H1 (cell line): ENCODE results near the gene SLC25A40. TPM values are rescaled to one million over a fixed set of nuclear protein-coding genes. Genes with fewer than 3 reads are reported as not detected.

Experiments
- CTCF ChIA-PET: fragments of 300-600 bp; sonication (Branson Sonifier 250); formaldehyde crosslinking; loops from one replicate; lab custom pipeline; 2021; ENCODE audit not compliant: partially characterized antibody; lab: Charles Lee
- POLR2A ChIA-PET: fragments of 300-600 bp; sonication (Branson Sonifier 250); formaldehyde crosslinking; loops from one replicate; lab custom pipeline; 2021; ENCODE audit warnings: inconsistent platforms; ENCODE audit not compliant: partially characterized antibody; lab: Charles Lee
- DNase-seq, 2 experiments: peaks; one replicate each; pipeline versions ENCODE4 v3.0.0 to v3.0.0-alpha.2; 2010 to 2022; ENCODE audit warnings: low spot score in 2 of 2, low read depth in 1 of 2, mixed read lengths in 1 of 2
- FAIRE-seq: peaks from 2 replicates; lab custom pipeline; 2011; peaks lifted over from hg19 to GRCh38; lab: Jason Lieb, UNC
- H2AFZ ChIP-seq: 2 replicates; pipeline ENCODE4 v1.8.1; 2012; ENCODE audit warnings: low read length, inconsistent platforms
- H2AK5ac ChIP-seq: 2 replicates; pipeline ENCODE4 v1.6.1; 2013; ENCODE audit warnings: low read depth, low read length
- H2BK120ac ChIP-seq: replicated peaks from 2 replicates; pipeline ENCODE3; 2013; ENCODE audit warnings: low read depth, low read length, inconsistent platforms
- H2BK12ac ChIP-seq: 2 replicates; pipeline ENCODE4 v1.6.1; 2013; ENCODE audit warnings: low read depth, low read length
- H2BK15ac ChIP-seq: 2 replicates; pipeline ENCODE4 v1.6.1; 2013; ENCODE audit warnings: low read length
- H2BK20ac ChIP-seq: 2 replicates; pipeline ENCODE4 v1.6.1; 2013; ENCODE audit warnings: low read length
- H2BK5ac ChIP-seq: 2 replicates; pipeline ENCODE4 v1.6.1; 2013; ENCODE audit warnings: low read depth, low read length
- H3K14ac ChIP-seq: 2 replicates; pipeline ENCODE4 v1.6.1; 2013; ENCODE audit warnings: inconsistent platforms; ENCODE audit not compliant: insufficient read length
- H3K18ac ChIP-seq: 2 replicates; pipeline ENCODE4 v1.6.1; 2013; ENCODE audit warnings: low read length; ENCODE audit errors: extremely low read depth
- H3K23ac ChIP-seq: 2 replicates; pipeline ENCODE4 v1.6.1; 2013; ENCODE audit warnings: inconsistent platforms; ENCODE audit not compliant: insufficient read length
- H3K23me2 ChIP-seq: 2 replicates; pipeline ENCODE4 v1.6.1; 2013; ENCODE audit warnings: low read depth, low read length
- H3K27ac ChIP-seq: 2 replicates; pipeline ENCODE4 v1.6.1; 2011; ENCODE audit warnings: low read depth, low read length, inconsistent platforms
- H3K27me3 ChIP-seq, 4 experiments: replicated peaks in 1 of 4; 1 replicate in 1 of 4; 2 replicates in 3 of 4; pipeline versions ENCODE4 v1.6.1 to v1.8.1; 2011 to 2013; ENCODE audit warnings: low read length in 3 of 4, mild to moderate bottlenecking in 3 of 4, inconsistent platforms in 2 of 4, mixed read lengths in 2 of 4, moderate library complexity in 1 of 4; ENCODE audit not compliant: control insufficient read depth in 3 of 4, insufficient read depth in 3 of 4; ENCODE audit errors: extremely low read depth in 1 of 4
- H3K36me3 ChIP-seq, 4 experiments: 2 replicates each; pipeline versions ENCODE4 v1.6.1 to v1.8.1; 2011 to 2013; ENCODE audit warnings: mild to moderate bottlenecking in 4 of 4, low read length in 3 of 4, moderate library complexity in 2 of 4, control low read depth in 1 of 4, inconsistent platforms in 1 of 4; ENCODE audit not compliant: insufficient read depth in 4 of 4, control insufficient read depth in 2 of 4
- H3K4ac ChIP-seq: replicated peaks from 2 replicates; pipeline ENCODE3; 2013; ENCODE audit warnings: low read length, low read depth, mixed read lengths, inconsistent platforms; ENCODE audit not compliant: insufficient read length
- H3K4me1 ChIP-seq, 4 experiments: replicated peaks in 1 of 4; 1 replicate in 1 of 4; 2 replicates in 3 of 4; pipeline versions ENCODE4 v1.6.1 to v1.8.1; 2011 to 2013; ENCODE audit warnings: low read length in 3 of 4, inconsistent platforms in 2 of 4, mixed read lengths in 1 of 4; ENCODE audit not compliant: insufficient read depth in 4 of 4, control insufficient read depth in 3 of 4
- H3K4me2 ChIP-seq, 2 experiments: 2 replicates each; pipeline versions ENCODE4 v1.6.1 to v1.8.1; 2011 to 2013; ENCODE audit warnings: low read depth in 2 of 2, low read length in 2 of 2, control low read depth in 1 of 2, inconsistent platforms in 1 of 2, mild to moderate bottlenecking in 1 of 2; ENCODE audit not compliant: insufficient read depth in 1 of 2
- H3K4me3 ChIP-seq, 4 experiments: fragments of 200-600, 300-600 bp in 1 of 4; sonication (generic), shearing (Covaris generic), sonication (Bioruptor Twin) in 1 of 4; 2 replicates each; pipeline versions ENCODE4 v1.5.1 to v1.8.1; 2011 to 2016; ENCODE audit warnings: low read length in 4 of 4, low read depth in 3 of 4, control low read depth in 2 of 4, inconsistent platforms in 2 of 4, mild to moderate bottlenecking in 2 of 4, mixed read lengths in 1 of 4, moderate library complexity in 1 of 4; ENCODE audit not compliant: insufficient read depth in 2 of 4; ENCODE audit errors: extremely low read depth in 1 of 4
- H3K56ac ChIP-seq: replicated peaks from 2 replicates; pipeline ENCODE3; 2013; ENCODE audit warnings: low read depth, mild to moderate bottlenecking, mixed read lengths, low read length, inconsistent platforms; ENCODE audit not compliant: insufficient read length
- H3K79me1 ChIP-seq: 2 replicates; pipeline ENCODE4 v1.6.1; 2013; ENCODE audit warnings: low read depth, low read length, control low read depth
- H3K79me2 ChIP-seq, 2 experiments: 2 replicates each; pipeline versions ENCODE4 v1.6.1 to v1.8.1; 2012 to 2013; ENCODE audit warnings: low read length in 2 of 2, mild to moderate bottlenecking in 2 of 2, inconsistent platforms in 1 of 2; ENCODE audit not compliant: insufficient read depth in 2 of 2, control insufficient read depth in 1 of 2
- H3K9ac ChIP-seq, 4 experiments: replicated peaks in 1 of 4; 1 replicate in 1 of 4; 2 replicates in 3 of 4; pipeline versions ENCODE4 v1.6.1 to v1.8.1; 2011 to 2013; ENCODE audit warnings: low read depth in 3 of 4, low read length in 3 of 4, control low read depth in 2 of 4, mild to moderate bottlenecking in 2 of 4, moderate library complexity in 2 of 4, inconsistent platforms in 1 of 4; ENCODE audit errors: extremely low read depth in 1 of 4
- H3K9me3 ChIP-seq, 2 experiments: 2 replicates each; pipeline versions ENCODE4 v1.6.1 to v1.8.1; 2012 to 2013; ENCODE audit warnings: mild to moderate bottlenecking in 2 of 2, moderate library complexity in 2 of 2, control low read depth in 1 of 2, inconsistent platforms in 1 of 2, low read depth in 1 of 2, low read length in 1 of 2, mixed read lengths in 1 of 2; ENCODE audit not compliant: insufficient read depth in 2 of 2
- H4K20me1 ChIP-seq, 2 experiments: replicated peaks in 1 of 2; 2 replicates each; pipeline versions ENCODE3 to v1.8.1; 2011 to 2013; ENCODE audit warnings: inconsistent platforms in 2 of 2, low read length in 2 of 2, mild to moderate bottlenecking in 1 of 2; ENCODE audit not compliant: insufficient read depth in 2 of 2, control insufficient read depth in 1 of 2
- H4K5ac ChIP-seq: 2 replicates; pipeline ENCODE4 v1.6.1; 2013; ENCODE audit warnings: low read length, low read depth, mixed read lengths, inconsistent platforms; ENCODE audit not compliant: insufficient read length
- H4K8ac ChIP-seq: 2 replicates; pipeline ENCODE4 v1.8.0; 2013; ENCODE audit warnings: mild to moderate bottlenecking, moderate library complexity, low read length, inconsistent platforms; ENCODE audit not compliant: insufficient read depth; ENCODE audit errors: extremely low read depth
- H4K91ac ChIP-seq: replicated peaks from 2 replicates; pipeline ENCODE3; 2013; ENCODE audit warnings: low read length, mixed read lengths, inconsistent platforms; ENCODE audit not compliant: insufficient read length
- ASH2L ChIP-seq: fragments of 200-600, 300-600 bp; sonication (generic); IDR thresholded peaks from one replicate; pipeline ENCODE4 v1.7.1; 2017; ENCODE audit warnings: low read length
- ATF3 ChIP-seq: IDR thresholded peaks from 2 replicates; pipeline ENCODE4 v1.6.1; 2011; ENCODE audit warnings: low read depth, mild to moderate bottlenecking, low read length; ENCODE audit not compliant: insufficient read depth
- BCL11A ChIP-seq, 2 experiments: IDR thresholded peaks; one replicate each; pipeline ENCODE4 v1.6.1; 2011; ENCODE audit warnings: low read depth in 2 of 2, low read length in 2 of 2, mild to moderate bottlenecking in 2 of 2
- BRCA1 ChIP-seq: IDR thresholded peaks from 2 replicates; pipeline ENCODE4 v1.6.1; 2012; ENCODE audit warnings: low read depth, low read length, improper control_type of control experiment
- CEBPB ChIP-seq: IDR thresholded peaks from 2 replicates; pipeline ENCODE4 v1.6.1; 2012; ENCODE audit warnings: low read depth, low read length
- E2F6 ChIP-seq: IDR thresholded peaks from 2 replicates; pipeline ENCODE4 v1.6.1; 2012; ENCODE audit warnings: inconsistent platforms
- RBBP5 ChIP-seq: IDR thresholded peaks from 2 replicates; pipeline ENCODE4 v1.7.1; 2012; ENCODE audit warnings: low read depth, mild to moderate bottlenecking, inconsistent platforms, low read length, moderate library complexity, borderline replicate concordance
- SIRT6 ChIP-seq: IDR thresholded peaks from one replicate; pipeline ENCODE4 v1.7.1; 2012; ENCODE audit warnings: low read length, inconsistent platforms
- SRF ChIP-seq: IDR thresholded peaks from 2 replicates; pipeline ENCODE4 v1.6.1; 2011; ENCODE audit warnings: mild to moderate bottlenecking, low read depth, low read length, moderate library complexity
- TAF7 ChIP-seq: optimal IDR thresholded peaks from 2 replicates; pipeline ENCODE3; 2011; ENCODE audit warnings: low read depth, mild to moderate bottlenecking, inconsistent platforms, low read length, moderate library complexity, borderline replicate concordance
- TBP ChIP-seq: IDR thresholded peaks from 2 replicates; pipeline ENCODE4 v1.6.1; 2011; ENCODE audit warnings: low read depth, low read length, improper control_type of control experiment
- WGBS, 2 experiments: shearing (Covaris generic) in 1 of 2; methylation state at CpG; one replicate each; pipeline versions ENCODE4 v1.1.6 to v1.1.7; 2013 to 2015; ENCODE audit warnings: low lambda C conversion rate in 2 of 2, mixed read lengths in 2 of 2, inconsistent platforms in 1 of 2, low coverage in 1 of 2, missing lambda C conversion rate in 1 of 2; ENCODE audit not compliant: insufficient replicate concordance in 2 of 2, insufficient coverage in 1 of 2, insufficient read length in 1 of 2; ENCODE audit errors: extremely low coverage in 1 of 2, missing lambda C conversion rate in 1 of 2; 5-methylcytosine and 5-hydroxymethylcytosine counted together
- polyA plus RNA-seq, 7 experiments: library from polyadenylated mRNA; depleted of rRNA in 3 of 7; stranded (reverse) in 5 of 7; unstranded in 2 of 7; fragments of >200 nt in 5 of 7; fragments of 200-250 nt in 2 of 7; gene quantifications; 1 replicate in 5 of 7; 2 replicates in 1 of 7; 4 replicates in 1 of 7; pipeline versions ENCODE4 v1.2.1 to v1.2.3, GENCODE V29; 2011 to 2013; ENCODE audit warnings: missing spikeins in 2 of 7, mixed read lengths in 2 of 7
- total RNA-seq: library from RNA; stranded (reverse); fragmentation: NEBNext Ultra II Directional; extraction: Animal tissue kit (Norgen Biotek cat#: 25700); gene quantifications from 2 replicates; pipeline ENCODE4 v1.2.1, GENCODE V29; 2021
- TF ChIP-seq, protein P1 (sequence below): IDR thresholded peaks from 2 replicates; pipeline ENCODE4 v1.6.1; 2012; ENCODE audit warnings: low read length, inconsistent platforms

The SLC25A40 gene
- total and polyA plus RNA-seq, 2 of the 8 experiments (the other 6 are each of a cell fraction or from before 2014, with no cell fraction given): 6.5 to 17.3 TPM

DNA sequence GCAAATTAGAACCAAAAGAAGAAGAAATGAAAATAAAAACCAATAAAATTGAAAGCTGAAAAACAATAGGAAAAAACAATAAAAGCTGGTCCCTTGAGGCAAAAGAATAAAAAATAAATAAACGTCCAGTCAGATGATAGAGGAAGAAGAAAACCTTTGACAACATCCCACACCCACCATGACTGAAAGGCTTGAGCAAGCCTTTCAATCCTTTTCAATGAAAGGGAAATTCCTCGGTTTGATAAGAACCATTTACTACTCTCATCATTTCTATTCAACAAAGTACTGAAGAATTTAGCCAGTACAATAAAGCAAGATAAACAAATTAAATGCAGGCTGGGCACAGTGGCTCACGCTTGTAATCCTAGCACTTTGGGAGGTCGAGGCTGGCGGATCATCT, 3.8 kb downstream of the SLC25A40 start:
- H4K20me1 ChIP-seq: peaks cover 0 to 1% of the 10 kb centered on the region in 2 experiments
- no peak overlapping the region for H2BK5ac ChIP-seq
- H3K27me3 ChIP-seq: no peaks in the 10 kb centered on the region
- no peak for DNase-seq
- no peaks in the 10 kb centered on the region for H3K9me3 ChIP-seq
- peaks cover 3% of the 10 kb centered on the region; the same call in 1 of the 2 replicates for H3K79me1 ChIP-seq
- H3K4me1 ChIP-seq: peaks cover 0 to 2% (median 0%) of the 10 kb centered on the region in 4 experiments; a peak in 1 of 7 replicates
- ChIA-PET POLR2A (interaction anchor here (0.6 kb wide), 1 partner anchor 14 kb away, joined by 3 read pairs; no protein-coding TSS in a partner anchor), CTCF (no interaction called here)
- no peaks in the 10 kb centered on the region for H3K23me2 ChIP-seq
- H3K79me2 ChIP-seq: peaks cover 6 to 54% of the 10 kb centered on the region in 2 experiments
- no peak overlapping the region for H4K8ac ChIP-seq
- no peak for FAIRE-seq
- no peak overlapping the region for H3K56ac ChIP-seq
- no peak overlapping the region for H2BK15ac ChIP-seq
- H3K36me3 ChIP-seq: peaks cover 0 to 8% (median 2%) of the 10 kb centered on the region in 4 experiments; a peak in 2 of 8 replicates
- H3K27ac ChIP-seq: no peak overlapping the region
- H2AK5ac ChIP-seq: no peak overlapping the region
- H3K4ac ChIP-seq: no peak overlapping the region
- H3K14ac ChIP-seq: no peak overlapping the region
- WGBS, 2 experiments: 91% methylated on average over 5 of the region's 5 CpGs; no CpG with 5 or more reads in 1 of the 2 experiments
- H2BK120ac ChIP-seq: no peak overlapping the region
- H2BK12ac ChIP-seq: no peak overlapping the region
- no peak overlapping the region for H3K4me3 ChIP-seq
- no peak overlapping the region for H4K5ac ChIP-seq
- no peak overlapping the region for H3K9ac ChIP-seq
- no peak overlapping the region for H3K18ac ChIP-seq
- no peak overlapping the region for H3K4me2 ChIP-seq
- no peak overlapping the region for H3K23ac ChIP-seq
- H2AFZ ChIP-seq: no peak overlapping the region
- H4K91ac ChIP-seq: no peak overlapping the region
- no peak overlapping the region for H2BK20ac ChIP-seq
- TF ChIP-seq, protein P1, sequence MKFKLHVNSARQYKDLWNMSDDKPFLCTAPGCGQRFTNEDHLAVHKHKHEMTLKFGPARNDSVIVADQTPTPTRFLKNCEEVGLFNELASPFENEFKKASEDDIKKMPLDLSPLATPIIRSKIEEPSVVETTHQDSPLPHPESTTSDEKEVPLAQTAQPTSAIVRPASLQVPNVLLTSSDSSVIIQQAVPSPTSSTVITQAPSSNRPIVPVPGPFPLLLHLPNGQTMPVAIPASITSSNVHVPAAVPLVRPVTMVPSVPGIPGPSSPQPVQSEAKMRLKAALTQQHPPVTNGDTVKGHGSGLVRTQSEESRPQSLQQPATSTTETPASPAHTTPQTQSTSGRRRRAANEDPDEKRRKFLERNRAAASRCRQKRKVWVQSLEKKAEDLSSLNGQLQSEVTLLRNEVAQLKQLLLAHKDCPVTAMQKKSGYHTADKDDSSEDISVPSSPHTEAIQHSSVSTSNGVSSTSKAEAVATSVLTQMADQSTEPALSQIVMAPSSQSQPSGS: no peak
- TF ChIP-seq RBBP5 (no peak), SRF (no peak), ASH2L (no peak), CEBPB (no peak), BCL11A (IDR thresholded peaks at IDR 0.05; ENCODE audit: low read depth in 2 of 2, low read length in 2 of 2) (no peak), ATF3 (no peak), SIRT6 (no peak), BRCA1 (no peak), E2F6 (no peak), TAF7 (no peak), TBP (no peak)
